Measurements from ENCODE around the gene MEI1.

DNA sequence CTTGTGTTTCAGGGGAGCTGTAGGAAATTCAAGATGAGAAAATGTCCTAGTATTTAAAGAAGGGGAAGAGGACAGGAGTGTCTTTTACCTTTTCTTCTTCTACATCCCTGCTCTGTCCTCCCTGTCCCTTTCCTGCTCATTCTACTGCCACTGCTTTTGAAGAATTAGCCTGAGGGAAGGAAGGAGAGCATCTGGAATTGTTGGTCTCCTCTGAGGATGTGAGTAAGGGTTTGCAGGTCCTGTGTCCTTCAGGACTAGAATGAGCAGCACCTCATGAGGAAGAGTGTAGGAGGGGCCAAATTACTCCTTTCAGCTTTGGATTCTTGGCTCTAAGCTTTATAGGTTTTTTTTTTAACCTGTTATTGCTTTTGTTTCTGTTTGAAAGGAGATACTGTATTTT, 34.8 kb upstream of the MEI1 start:
- TF ChIP-seq, protein P1, sequence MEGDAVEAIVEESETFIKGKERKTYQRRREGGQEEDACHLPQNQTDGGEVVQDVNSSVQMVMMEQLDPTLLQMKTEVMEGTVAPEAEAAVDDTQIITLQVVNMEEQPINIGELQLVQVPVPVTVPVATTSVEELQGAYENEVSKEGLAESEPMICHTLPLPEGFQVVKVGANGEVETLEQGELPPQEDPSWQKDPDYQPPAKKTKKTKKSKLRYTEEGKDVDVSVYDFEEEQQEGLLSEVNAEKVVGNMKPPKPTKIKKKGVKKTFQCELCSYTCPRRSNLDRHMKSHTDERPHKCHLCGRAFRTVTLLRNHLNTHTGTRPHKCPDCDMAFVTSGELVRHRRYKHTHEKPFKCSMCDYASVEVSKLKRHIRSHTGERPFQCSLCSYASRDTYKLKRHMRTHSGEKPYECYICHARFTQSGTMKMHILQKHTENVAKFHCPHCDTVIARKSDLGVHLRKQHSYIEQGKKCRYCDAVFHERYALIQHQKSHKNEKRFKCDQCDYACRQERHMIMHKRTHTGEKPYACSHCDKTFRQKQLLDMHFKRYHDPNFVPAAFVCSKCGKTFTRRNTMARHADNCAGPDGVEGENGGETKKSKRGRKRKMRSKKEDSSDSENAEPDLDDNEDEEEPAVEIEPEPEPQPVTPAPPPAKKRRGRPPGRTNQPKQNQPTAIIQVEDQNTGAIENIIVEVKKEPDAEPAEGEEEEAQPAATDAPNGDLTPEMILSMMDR (IDR thresholded peaks at IDR 0.05; ENCODE audit: low read depth, low read length, missing input control): no peak
- TF ChIP-seq, protein P2, sequence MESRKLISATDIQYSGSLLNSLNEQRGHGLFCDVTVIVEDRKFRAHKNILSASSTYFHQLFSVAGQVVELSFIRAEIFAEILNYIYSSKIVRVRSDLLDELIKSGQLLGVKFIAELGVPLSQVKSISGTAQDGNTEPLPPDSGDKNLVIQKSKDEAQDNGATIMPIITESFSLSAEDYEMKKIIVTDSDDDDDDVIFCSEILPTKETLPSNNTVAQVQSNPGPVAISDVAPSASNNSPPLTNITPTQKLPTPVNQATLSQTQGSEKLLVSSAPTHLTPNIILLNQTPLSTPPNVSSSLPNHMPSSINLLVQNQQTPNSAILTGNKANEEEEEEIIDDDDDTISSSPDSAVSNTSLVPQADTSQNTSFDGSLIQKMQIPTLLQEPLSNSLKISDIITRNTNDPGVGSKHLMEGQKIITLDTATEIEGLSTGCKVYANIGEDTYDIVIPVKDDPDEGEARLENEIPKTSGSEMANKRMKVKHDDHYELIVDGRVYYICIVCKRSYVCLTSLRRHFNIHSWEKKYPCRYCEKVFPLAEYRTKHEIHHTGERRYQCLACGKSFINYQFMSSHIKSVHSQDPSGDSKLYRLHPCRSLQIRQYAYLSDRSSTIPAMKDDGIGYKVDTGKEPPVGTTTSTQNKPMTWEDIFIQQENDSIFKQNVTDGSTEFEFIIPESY (IDR thresholded peaks at IDR 0.05): no peak
- TF ChIP-seq, protein P3, sequence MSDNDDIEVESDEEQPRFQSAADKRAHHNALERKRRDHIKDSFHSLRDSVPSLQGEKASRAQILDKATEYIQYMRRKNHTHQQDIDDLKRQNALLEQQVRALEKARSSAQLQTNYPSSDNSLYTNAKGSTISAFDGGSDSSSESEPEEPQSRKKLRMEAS (IDR thresholded peaks at IDR 0.05): no peak
- no peak for TF ChIP-seq TAF1 (conservative IDR thresholded peaks at IDR 0.05)
- no peak for TF ChIP-seq SP1 (IDR thresholded peaks at IDR 0.05)
- no peak for TF ChIP-seq JUND (IDR thresholded peaks at IDR 0.05)
- TF ChIP-seq FOXA1 (IDR thresholded peaks at IDR 0.05): no peak
- no peak for TF ChIP-seq YY1 (IDR thresholded peaks at IDR 0.05)

Data from liver (tissue), 3 donors.